SK-N-SH (cell line): ENCODE measurements around the gene SCRN1. TPM values are rescaled to one million over a fixed set of nuclear protein-coding genes. Genes with fewer than 3 reads are reported as not detected.

Experiments used
- CTCF ChIA-PET: fragments of 300-600, 350-600 bp; formaldehyde crosslinking; extraction: SDS; loops from one replicate; lab custom pipeline; 2021; lab: Yijun Ruan, JAX
- POLR2A ChIA-PET: fragments of 350-600 bp; sonication (Branson Sonifier 250); formaldehyde crosslinking; extraction: SDS; loops from one replicate; lab custom pipeline; 2020; ENCODE audit warnings: antibody characterized with exemption, inconsistent platforms; lab: Yijun Ruan, JAX
- DNase-seq: peaks from one replicate; pipeline ENCODE4 v3.0.0; 2012
- H2AFZ ChIP-seq: fragments of 200-600 bp; sonication (generic); 2 replicates; pipeline ENCODE4 v1.8.1; 2016; ENCODE audit warnings: antibody characterized with exemption, mild to moderate bottlenecking, low read depth
- H3F3A ChIP-seq: fragments of 200-600 bp; sonication (generic); replicated peaks from 2 replicates; pipeline ENCODE3; 2016; ENCODE audit warnings: antibody characterized with exemption, mild to moderate bottlenecking; ENCODE audit not compliant: insufficient read depth
- H3K27ac ChIP-seq, 2 experiments: fragments of 200-500 bp in 1 of 2; fragments of 200-600 bp in 1 of 2; sonication (Bioruptor generic) in 1 of 2; sonication (generic), shearing (Covaris generic) in 1 of 2; 2 replicates each; pipeline versions ENCODE4 v1.5.1 to v1.6.1; 2014 to 2016; ENCODE audit warnings: low read depth in 2 of 2, inconsistent platforms in 1 of 2, low read length in 1 of 2, mild to moderate bottlenecking in 1 of 2, mixed read lengths in 1 of 2
- H3K27me3 ChIP-seq: fragments of 200-600 bp; sonication (generic), shearing (Covaris generic); 2 replicates; pipeline ENCODE4 v1.6.1; 2016; ENCODE audit warnings: mixed run types; ENCODE audit not compliant: insufficient read depth
- H3K36me3 ChIP-seq, 2 experiments: fragments of 200-500 bp in 1 of 2; fragments of 200-600 bp in 1 of 2; sonication (Bioruptor generic) in 1 of 2; sonication (generic) in 1 of 2; replicated peaks in 1 of 2; 2 replicates each; pipeline versions ENCODE3 to v1.5.1; 2014 to 2016; ENCODE audit warnings: low read length in 1 of 2, mild to moderate bottlenecking in 1 of 2; ENCODE audit not compliant: insufficient read depth in 2 of 2, control insufficient read depth in 1 of 2
- H3K4me1 ChIP-seq, 2 experiments: fragments of 200-500 bp in 1 of 2; fragments of 200-600 bp in 1 of 2; sonication (Bioruptor generic) in 1 of 2; sonication (generic), shearing (Covaris generic) in 1 of 2; 2 replicates each; pipeline versions ENCODE4 v1.5.1 to v1.6.1; 2014 to 2016; ENCODE audit warnings: low read depth in 1 of 2, low read length in 1 of 2, mixed run types in 1 of 2; ENCODE audit not compliant: insufficient read depth in 2 of 2, control insufficient read depth in 1 of 2
- H3K4me2 ChIP-seq: fragments of 200-600 bp; sonication (generic), shearing (Covaris generic); 2 replicates; pipeline ENCODE4 v1.6.1; 2017; ENCODE audit warnings: mixed run types
- H3K4me3 ChIP-seq, 2 experiments: fragments of 200-500 bp in 1 of 2; fragments of 200-600 bp in 1 of 2; sonication (Bioruptor generic) in 1 of 2; sonication (generic), shearing (Covaris generic) in 1 of 2; 2 replicates each; pipeline versions ENCODE4 v1.5.1 to v1.8.1; 2014 to 2016; ENCODE audit warnings: low read depth in 2 of 2, inconsistent platforms in 1 of 2, low read length in 1 of 2, mild to moderate bottlenecking in 1 of 2, mixed read lengths in 1 of 2, moderate library complexity in 1 of 2
- H3K79me2 ChIP-seq: fragments of 200-600 bp; sonication (generic); 2 replicates; pipeline ENCODE4 v1.8.1; 2017; ENCODE audit warnings: mild to moderate bottlenecking; ENCODE audit not compliant: insufficient read depth
- H3K9ac ChIP-seq: fragments of 200-600 bp; sonication (generic); 2 replicates; pipeline ENCODE4 v1.6.1; 2017; ENCODE audit warnings: mixed run types
- H3K9me2 ChIP-seq: fragments of 200-600 bp; sonication (generic); 2 replicates; pipeline ENCODE4 v1.6.1; 2017; ENCODE audit warnings: mixed run types
- H3K9me3 ChIP-seq: fragments of 200-600 bp; sonication (generic); 2 replicates; pipeline ENCODE4 v1.6.1; 2017; ENCODE audit warnings: mixed run types, mild to moderate bottlenecking, moderate library complexity
- H4K20me1 ChIP-seq: fragments of 200-600 bp; sonication (generic); 2 replicates; pipeline ENCODE4 v1.6.1; 2017; ENCODE audit warnings: mild to moderate bottlenecking, mixed run types; ENCODE audit not compliant: insufficient read depth
- ELF1 ChIP-seq: IDR thresholded peaks from 2 replicates; pipeline ENCODE4 v1.4.0; 2012
- EP300 ChIP-seq, 2 experiments: IDR thresholded peaks; 2 replicates each; pipeline versions ENCODE4 v1.4.0 to v1.6.1; 2012; ENCODE audit warnings: borderline replicate concordance in 1 of 2, low read depth in 1 of 2, low read length in 1 of 2
- FOXJ3 ChIP-seq: sonication (generic); formaldehyde crosslinking; IDR thresholded peaks from 2 replicates; pipeline ENCODE4 v1.5.1; 2020; ENCODE audit warnings: mild to moderate bottlenecking, missing genetic modification reagents
- FOXM1 ChIP-seq: IDR thresholded peaks from 2 replicates; pipeline ENCODE4 v1.4.0; 2012; ENCODE audit warnings: low read depth, mild to moderate bottlenecking
- GATA2 ChIP-seq: sonication (generic); formaldehyde crosslinking; IDR thresholded peaks from 2 replicates; pipeline ENCODE4 v1.5.0; 2020; ENCODE audit warnings: mild to moderate bottlenecking, missing genetic modification reagents
- JUND ChIP-seq: IDR thresholded peaks from 2 replicates; pipeline ENCODE4 v1.4.0; 2012
- NRF1 ChIP-seq: IDR thresholded peaks from 2 replicates; pipeline ENCODE4 v1.6.1; 2012; ENCODE audit warnings: low read depth, mild to moderate bottlenecking, low read length
- POLR2AphosphoS5 ChIP-seq: IDR thresholded peaks from 2 replicates; pipeline ENCODE4 v1.6.1; 2012; ENCODE audit warnings: low read depth, low read length
- RCOR1 ChIP-seq: fragments of 150-350 bp; IDR thresholded peaks from 2 replicates; pipeline ENCODE4 v1.6.1; 2017; ENCODE audit warnings: antibody characterized with exemption, low read length
- RXRA ChIP-seq: IDR thresholded peaks from 2 replicates; pipeline ENCODE4 v1.4.0; 2012; ENCODE audit warnings: low read depth, mild to moderate bottlenecking, borderline replicate concordance
- SIN3A ChIP-seq: IDR thresholded peaks from 2 replicates; pipeline ENCODE4 v1.6.1; 2012; ENCODE audit warnings: low read depth, mild to moderate bottlenecking, low read length, moderate library complexity, borderline replicate concordance
- SMC3 ChIP-seq: IDR thresholded peaks from 2 replicates; pipeline ENCODE4 v1.6.1; 2012; ENCODE audit warnings: low read depth, low read length, improper control_type of control experiment
- TCF12 ChIP-seq: IDR thresholded peaks from 2 replicates; pipeline ENCODE4 v1.4.0; 2012
- TEAD4 ChIP-seq: IDR thresholded peaks from 2 replicates; pipeline ENCODE4 v1.4.0; 2012; ENCODE audit warnings: mild to moderate bottlenecking, borderline replicate concordance; ENCODE audit not compliant: insufficient read depth
- YY1 ChIP-seq: IDR thresholded peaks from 2 replicates; pipeline ENCODE4 v1.4.0; 2012; ENCODE audit warnings: low read depth, mild to moderate bottlenecking
- WGBS: methylation state at CpG from one replicate; pipeline ENCODE4 v1.1.6; 2017; ENCODE audit warnings: low lambda C conversion rate; 5-methylcytosine and 5-hydroxymethylcytosine counted together
- polyA plus RNA-seq, 3 experiments: library from polyadenylated mRNA; depleted of rRNA; stranded (reverse); fragments of >200 nt; gene quantifications; 2 replicates each; pipeline ENCODE4 v1.2.3, GENCODE V29; 2012
- TF ChIP-seq, protein P1 (sequence below): IDR thresholded peaks from 2 replicates; pipeline ENCODE4 v1.6.1; 2012; ENCODE audit warnings: mild to moderate bottlenecking, low read depth, low read length, moderate library complexity
- TF ChIP-seq, protein P2 (sequence below): IDR thresholded peaks from 2 replicates; pipeline ENCODE4 v1.4.0; 2012; ENCODE audit warnings: low read depth
- TF ChIP-seq, protein P3 (sequence below): IDR thresholded peaks from 2 replicates; pipeline ENCODE4; 2012

SCRN1 gene
- polyA plus RNA-seq, 1 of the 3 experiments (the other 2 are of a cell fraction): 64.3 TPM

DNA sequence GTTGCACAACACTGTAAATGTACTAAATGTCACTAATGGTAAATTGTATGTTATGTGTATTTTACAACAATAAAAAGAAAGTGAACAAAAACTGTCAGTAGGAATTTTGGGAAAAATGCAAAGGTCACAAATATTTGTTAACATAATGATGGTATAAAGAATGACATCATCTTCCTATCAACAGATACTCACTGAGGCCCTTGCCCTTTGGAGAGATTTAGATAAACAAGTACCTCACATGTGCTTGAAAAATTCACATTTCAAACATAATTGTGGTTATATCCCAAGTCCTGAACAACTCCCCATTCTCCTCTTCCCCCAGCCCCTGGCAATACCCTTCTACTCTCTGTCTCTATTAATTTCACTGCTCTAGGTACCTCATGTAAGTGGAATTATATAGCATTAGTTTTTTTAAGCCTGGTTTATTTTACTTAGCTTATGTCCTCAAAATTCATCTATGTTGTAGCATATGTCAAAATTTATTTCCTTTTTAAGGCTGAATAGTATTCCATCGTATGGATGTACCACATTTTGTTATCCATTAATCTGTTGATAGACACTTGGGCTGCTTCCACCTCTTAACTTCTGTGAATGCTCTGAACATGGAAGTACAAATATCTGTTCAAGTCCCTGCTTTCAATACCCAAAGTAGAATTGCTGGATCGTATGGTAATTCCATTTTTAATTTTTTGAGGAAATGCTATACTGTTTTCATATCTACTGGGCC lies 92.8 kb downstream of the SCRN1 start:
- TF ChIP-seq POLR2AphosphoS5 (no peak), YY1 (no peak), GATA2 (CRISPR knock-in tag) (no peak), FOXJ3 (CRISPR knock-in tag) (no peak), RXRA (no peak), TCF12 (no peak), SIN3A (no peak), SMC3 (no peak), EP300 (IDR thresholded peaks at IDR 0.05; ENCODE audit: borderline replicate concordance in 1 of 2, low read depth in 1 of 2, low read length in 1 of 2) (no peak)
- TF ChIP-seq, protein P1, sequence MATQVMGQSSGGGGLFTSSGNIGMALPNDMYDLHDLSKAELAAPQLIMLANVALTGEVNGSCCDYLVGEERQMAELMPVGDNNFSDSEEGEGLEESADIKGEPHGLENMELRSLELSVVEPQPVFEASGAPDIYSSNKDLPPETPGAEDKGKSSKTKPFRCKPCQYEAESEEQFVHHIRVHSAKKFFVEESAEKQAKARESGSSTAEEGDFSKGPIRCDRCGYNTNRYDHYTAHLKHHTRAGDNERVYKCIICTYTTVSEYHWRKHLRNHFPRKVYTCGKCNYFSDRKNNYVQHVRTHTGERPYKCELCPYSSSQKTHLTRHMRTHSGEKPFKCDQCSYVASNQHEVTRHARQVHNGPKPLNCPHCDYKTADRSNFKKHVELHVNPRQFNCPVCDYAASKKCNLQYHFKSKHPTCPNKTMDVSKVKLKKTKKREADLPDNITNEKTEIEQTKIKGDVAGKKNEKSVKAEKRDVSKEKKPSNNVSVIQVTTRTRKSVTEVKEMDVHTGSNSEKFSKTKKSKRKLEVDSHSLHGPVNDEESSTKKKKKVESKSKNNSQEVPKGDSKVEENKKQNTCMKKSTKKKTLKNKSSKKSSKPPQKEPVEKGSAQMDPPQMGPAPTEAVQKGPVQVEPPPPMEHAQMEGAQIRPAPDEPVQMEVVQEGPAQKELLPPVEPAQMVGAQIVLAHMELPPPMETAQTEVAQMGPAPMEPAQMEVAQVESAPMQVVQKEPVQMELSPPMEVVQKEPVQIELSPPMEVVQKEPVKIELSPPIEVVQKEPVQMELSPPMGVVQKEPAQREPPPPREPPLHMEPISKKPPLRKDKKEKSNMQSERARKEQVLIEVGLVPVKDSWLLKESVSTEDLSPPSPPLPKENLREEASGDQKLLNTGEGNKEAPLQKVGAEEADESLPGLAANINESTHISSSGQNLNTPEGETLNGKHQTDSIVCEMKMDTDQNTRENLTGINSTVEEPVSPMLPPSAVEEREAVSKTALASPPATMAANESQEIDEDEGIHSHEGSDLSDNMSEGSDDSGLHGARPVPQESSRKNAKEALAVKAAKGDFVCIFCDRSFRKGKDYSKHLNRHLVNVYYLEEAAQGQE: no peak
- Histone ChIP-seq H3K27ac (no peak overlapping the region), H3F3A (no peaks in the 10 kb centered on the region), H2AFZ (no peak overlapping the region), H3K4me3 (no peak overlapping the region), H3K9ac (no peak overlapping the region), H3K4me2 (no peak overlapping the region), H3K27me3 (no peaks in the 10 kb centered on the region; the same call in 1 of the 2 replicates), H3K79me2 (no peaks in the 10 kb centered on the region), H3K9me2 (no peaks in the 10 kb centered on the region), H4K20me1 (no peaks in the 10 kb centered on the region), H3K4me1 (peaks cover 0 to 26% of the 10 kb centered on the region in 2 experiments; a peak in 2 of 4 replicates), H3K9me3 (no peaks in the 10 kb centered on the region), H3K36me3 (no peaks in the 10 kb centered on the region)
- DNase-seq: no peak
- ChIA-PET CTCF (interaction anchor here (1.1 to 1.9 kb wide), 4 partner anchors 19 to 149 kb away, joined by 3 to 7 read pairs (median 6); no protein-coding TSS in a partner anchor), POLR2A (no interaction called here)
- WGBS: 49% methylated on average over 2 of the region's 2 CpGs

DNA sequence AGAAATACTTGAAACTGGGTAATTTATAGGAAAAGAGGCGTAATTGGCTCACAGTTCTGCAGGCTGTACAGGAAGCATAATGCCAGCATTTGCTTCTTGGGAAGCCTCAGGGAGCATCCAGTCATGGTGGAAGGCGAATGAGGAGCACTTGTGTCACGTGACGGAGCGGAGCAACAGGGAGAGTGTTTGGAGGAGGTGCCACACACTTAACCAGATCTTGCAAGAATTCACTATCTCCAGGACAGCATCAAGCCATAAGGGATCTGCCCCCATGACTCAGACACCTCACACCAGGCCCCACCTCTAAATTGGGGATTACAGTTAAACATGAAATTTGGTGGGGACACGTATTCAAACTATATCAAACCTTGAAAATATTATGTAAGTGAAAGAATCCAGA lies 94.0 kb downstream of the SCRN1 start:
- CTCF ChIA-PET: interaction anchor here (0.9 to 4.0 kb wide), 4 partner anchors 12 to 26 kb away, joined by 3 to 35 read pairs (median 16); no protein-coding TSS in a partner anchor
- TF ChIP-seq TEAD4 (no peak), RCOR1 (no peak), NRF1 (no peak), ELF1 (no peak), FOXM1 (no peak), RXRA (no peak), FOXJ3 (CRISPR knock-in tag) (no peak), JUND (no peak)
- TF ChIP-seq, protein P2, sequence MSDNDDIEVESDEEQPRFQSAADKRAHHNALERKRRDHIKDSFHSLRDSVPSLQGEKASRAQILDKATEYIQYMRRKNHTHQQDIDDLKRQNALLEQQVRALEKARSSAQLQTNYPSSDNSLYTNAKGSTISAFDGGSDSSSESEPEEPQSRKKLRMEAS: no peak
- TF ChIP-seq, protein P3, sequence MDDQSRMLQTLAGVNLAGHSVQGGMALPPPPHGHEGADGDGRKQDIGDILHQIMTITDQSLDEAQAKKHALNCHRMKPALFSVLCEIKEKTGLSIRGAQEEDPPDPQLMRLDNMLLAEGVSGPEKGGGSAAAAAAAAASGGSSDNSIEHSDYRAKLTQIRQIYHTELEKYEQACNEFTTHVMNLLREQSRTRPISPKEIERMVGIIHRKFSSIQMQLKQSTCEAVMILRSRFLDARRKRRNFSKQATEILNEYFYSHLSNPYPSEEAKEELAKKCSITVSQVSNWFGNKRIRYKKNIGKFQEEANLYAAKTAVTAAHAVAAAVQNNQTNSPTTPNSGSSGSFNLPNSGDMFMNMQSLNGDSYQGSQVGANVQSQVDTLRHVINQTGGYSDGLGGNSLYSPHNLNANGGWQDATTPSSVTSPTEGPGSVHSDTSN: no peak
- TF ChIP-seq, protein P1: no peak

More for the DNA sequence above, 94.0 kb downstream of the SCRN1 start:
- Histone ChIP-seq H3K27ac (no peak overlapping the region), H3K4me3 (no peak overlapping the region), H2AFZ (no peak overlapping the region), H3K4me1 (peaks cover 0 to 26% of the 10 kb centered on the region in 2 experiments; a peak in 2 of 4 replicates), H3K4me2 (no peak overlapping the region), H4K20me1 (no peaks in the 10 kb centered on the region), H3K9ac (no peak overlapping the region), H3K27me3 (no peaks in the 10 kb centered on the region; the same call in 1 of the 2 replicates), H3K36me3 (no peaks in the 10 kb centered on the region), H3K9me2 (no peaks in the 10 kb centered on the region), H3F3A (no peaks in the 10 kb centered on the region), H3K79me2 (no peaks in the 10 kb centered on the region), H3K9me3 (no peaks in the 10 kb centered on the region)
- no peak for DNase-seq
- 75% methylated on average over 6 of the region's 6 CpGs for WGBS
- POLR2A ChIA-PET: interaction anchor here (0.8 kb wide), 1 partner anchor 9 kb away, joined by 3 read pairs; no protein-coding TSS in a partner anchor
